ENCODE data around the gene NEO1.

Gene NEO1, protein sequence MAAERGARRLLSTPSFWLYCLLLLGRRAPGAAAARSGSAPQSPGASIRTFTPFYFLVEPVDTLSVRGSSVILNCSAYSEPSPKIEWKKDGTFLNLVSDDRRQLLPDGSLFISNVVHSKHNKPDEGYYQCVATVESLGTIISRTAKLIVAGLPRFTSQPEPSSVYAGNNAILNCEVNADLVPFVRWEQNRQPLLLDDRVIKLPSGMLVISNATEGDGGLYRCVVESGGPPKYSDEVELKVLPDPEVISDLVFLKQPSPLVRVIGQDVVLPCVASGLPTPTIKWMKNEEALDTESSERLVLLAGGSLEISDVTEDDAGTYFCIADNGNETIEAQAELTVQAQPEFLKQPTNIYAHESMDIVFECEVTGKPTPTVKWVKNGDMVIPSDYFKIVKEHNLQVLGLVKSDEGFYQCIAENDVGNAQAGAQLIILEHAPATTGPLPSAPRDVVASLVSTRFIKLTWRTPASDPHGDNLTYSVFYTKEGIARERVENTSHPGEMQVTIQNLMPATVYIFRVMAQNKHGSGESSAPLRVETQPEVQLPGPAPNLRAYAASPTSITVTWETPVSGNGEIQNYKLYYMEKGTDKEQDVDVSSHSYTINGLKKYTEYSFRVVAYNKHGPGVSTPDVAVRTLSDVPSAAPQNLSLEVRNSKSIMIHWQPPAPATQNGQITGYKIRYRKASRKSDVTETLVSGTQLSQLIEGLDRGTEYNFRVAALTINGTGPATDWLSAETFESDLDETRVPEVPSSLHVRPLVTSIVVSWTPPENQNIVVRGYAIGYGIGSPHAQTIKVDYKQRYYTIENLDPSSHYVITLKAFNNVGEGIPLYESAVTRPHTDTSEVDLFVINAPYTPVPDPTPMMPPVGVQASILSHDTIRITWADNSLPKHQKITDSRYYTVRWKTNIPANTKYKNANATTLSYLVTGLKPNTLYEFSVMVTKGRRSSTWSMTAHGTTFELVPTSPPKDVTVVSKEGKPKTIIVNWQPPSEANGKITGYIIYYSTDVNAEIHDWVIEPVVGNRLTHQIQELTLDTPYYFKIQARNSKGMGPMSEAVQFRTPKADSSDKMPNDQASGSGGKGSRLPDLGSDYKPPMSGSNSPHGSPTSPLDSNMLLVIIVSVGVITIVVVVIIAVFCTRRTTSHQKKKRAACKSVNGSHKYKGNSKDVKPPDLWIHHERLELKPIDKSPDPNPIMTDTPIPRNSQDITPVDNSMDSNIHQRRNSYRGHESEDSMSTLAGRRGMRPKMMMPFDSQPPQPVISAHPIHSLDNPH (N-terminal part only)

DNA sequence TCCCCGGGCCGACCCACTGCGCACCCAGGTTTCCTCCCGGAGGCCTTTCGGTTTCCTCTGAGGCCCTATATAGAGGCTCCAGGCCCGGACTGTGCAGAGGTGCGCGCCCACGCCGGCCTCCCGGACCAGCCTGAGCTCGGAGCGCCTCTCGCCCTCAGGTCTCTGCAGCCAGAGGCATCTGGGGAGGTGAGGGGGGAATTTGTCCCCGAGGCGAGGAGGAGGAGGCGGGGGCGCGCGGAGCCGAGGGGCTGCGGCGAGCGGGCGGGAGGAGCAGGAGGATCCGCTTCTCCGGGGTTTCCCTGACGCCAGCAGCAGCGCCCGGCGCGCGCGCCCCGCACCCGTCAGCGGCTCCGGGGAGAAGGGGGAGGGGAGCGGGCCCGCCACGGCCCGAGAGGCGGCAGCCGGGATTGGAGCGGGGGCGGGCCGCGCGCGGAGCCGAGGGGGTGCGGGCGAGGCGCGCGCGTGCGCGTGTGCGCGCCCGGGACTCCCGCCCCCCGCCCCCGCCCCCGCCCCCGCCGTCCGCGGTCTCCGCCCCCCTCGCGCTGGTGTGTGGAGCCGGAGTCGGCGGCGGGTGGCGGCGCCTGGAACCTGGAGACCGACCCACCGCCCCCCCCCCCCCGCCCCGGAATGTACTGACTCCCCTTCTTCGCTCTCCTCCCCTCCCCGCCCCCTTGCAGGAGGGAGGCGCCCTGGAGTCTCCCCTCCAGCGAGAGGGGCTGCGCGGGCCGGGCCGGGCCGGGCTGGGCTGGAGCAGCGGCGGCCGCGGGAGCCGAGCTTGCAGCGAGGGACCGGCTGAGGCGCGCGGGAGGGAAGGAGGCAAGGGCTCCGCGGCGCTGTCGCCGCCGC is at the start of gene NEO1:
TSS of gene NEO1 (plus strand) at position 657 of the 846 bp plus-strand sequence. CDS start 213 bp downstream, outside the sequence.
- peak; percentile 78 to 84 for DNase-seq

- DNase-seq, result no peak
Measured at GRCh38 chr15:73004462-73004861, 47.8 kb upstream of the NEO1 start.

- no peak for DNase-seq
Measured at GRCh38 chr15:73005032-73005431, 47.2 kb upstream of the NEO1 start.

DNA sequence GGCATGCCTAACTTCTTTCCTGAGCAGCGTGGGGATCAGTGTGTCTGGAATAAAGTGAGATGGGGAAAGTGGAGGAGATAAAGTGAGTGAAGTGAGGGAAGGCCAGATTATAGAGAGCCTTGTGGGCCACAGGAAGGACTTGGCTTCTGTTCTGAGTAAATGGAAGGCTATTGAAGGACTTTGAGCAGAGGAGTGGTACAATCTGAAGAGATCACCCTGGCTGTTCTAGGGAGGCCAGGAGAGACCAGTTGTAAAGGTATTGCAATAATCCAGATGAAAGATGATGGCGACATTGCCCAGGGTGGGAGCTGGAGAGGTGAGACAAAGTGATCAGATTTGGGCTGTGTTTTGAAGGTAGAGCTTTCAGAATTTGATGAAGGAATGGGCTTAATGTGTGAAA is 46.8 kb upstream of the NEO1 start:
- no peak for DNase-seq

DNA sequence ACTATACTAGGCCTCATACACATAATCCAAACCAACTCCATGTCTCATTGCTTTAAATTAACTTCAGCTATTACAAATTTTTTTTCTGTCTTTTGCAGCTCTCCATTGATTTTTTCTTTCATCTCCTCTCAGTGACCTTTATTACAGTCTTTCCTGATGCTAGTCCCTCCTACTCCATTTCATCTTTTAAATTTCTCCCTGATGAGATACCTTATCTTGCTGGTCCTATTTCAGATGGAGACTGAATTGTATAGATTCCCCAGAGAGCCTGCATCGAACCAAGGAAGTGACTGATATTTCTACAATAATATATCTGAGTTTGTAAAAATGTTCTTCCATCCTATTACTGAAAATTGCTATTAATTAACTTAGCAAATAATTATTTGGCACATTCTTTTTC is 45.7 kb upstream of the NEO1 start:
- DNase-seq, result no peak

DNA sequence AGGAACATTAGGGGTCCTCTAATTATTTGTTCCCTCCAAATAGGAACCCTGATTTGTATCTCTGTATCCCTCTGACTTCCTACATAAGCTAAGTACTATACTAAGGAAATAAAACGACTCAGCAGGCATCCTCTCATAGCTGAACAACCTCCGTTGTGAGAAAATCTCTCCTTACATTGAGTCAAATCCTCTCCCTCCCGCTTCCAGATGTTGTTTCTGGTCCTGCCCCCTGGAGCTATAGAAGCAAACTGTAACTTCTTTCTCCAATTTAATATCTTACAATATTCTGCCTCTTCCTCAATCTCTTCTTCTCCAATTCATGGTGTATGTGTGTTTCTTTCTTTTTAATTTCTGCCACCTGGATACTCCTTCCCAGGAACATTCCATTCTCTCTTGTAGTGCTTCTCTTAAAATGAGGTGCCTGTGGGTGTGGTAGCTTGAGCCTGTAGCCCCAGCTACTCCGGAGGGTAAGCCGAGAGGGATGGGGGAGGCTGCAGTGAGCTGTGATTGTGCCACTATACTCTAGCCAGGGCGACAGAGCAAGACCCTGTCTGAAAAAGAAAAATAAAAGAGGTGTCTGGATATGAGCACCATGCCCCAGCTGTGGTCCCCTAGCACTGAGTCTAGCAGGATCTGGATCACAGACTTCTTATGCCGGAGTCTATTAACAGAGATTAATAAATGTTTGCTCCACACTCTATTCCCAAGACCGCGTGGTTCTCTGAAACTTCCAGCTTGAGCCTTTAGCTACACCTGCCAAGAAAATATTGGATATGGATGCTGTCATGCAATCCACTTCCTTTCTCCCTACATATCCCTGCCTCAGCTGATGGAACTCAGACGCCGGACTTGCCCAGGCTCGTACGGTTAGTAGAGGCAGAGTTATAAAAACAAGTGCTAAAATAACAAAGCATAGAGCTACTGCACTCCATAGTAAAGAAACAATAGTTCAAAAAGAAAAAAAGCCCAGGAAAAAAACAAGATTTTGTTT is 42.9 kb upstream of the NEO1 start:
- DNase-seq, result no peak

- no peak for DNase-seq
Measured at GRCh38 chr15:73010154-73011152, 41.8 kb upstream of the NEO1 start.

DNA sequence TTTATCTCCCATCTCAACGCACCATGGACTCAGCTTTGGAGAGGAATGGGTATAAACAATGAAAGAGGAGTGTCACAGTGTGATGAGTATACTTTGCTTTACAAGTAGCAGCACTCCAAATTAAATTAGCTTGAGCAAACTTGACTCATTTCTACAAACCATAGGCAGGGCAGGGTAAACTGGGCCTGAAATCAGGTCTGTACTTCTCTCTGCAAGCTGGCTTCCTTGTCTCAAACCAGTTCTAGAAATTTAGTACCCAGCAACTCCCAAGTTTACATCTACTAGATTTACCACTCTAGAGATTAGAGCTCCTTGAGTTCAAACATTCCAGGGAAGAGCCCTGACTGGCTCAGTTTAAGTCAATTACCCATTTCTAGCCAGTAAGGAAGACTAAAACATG is 37.4 kb upstream of the NEO1 start:
- no peak for DNase-seq

DNA sequence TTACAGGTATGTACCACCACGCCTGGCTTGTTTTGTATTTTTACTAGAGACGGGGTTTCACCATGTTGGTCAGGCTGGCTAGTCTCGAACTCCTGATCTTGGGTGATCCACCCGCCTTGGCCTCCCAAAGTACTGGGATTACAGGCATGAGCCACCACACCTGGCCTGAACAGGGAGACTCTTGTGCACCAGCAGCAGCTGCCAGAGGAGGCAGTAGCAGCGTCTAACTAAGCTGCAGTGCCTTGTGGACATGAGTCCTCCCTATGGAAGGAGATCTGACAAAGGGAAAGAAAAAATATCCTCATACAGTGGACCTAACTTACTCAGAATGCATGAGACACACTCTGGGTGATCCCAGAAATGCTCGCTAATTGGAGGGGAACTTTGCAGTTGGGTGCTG is 36.8 kb upstream of the NEO1 start:
- no peak for DNase-seq

DNA sequence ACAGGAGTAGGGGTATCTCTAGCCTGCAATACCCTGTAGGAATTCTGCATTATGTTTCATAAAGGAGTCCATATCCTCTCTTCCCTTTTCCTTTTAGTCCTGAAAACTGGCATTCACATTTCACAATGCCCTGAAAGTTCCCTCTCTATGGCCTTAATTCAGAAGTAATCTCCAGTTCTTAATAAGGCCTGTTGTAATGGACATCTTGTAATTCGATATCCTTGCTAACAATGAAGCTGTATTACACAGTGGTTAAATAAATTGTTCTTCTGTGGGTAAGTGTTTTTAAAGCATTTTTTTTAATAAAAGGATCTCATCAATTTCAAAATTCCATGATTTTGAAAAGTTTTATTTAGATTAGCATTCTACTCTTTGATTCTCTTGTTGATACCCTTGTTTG is 34.3 kb upstream of the NEO1 start:
- DNase-seq, result no peak

GRCh38 chr15:73019154-73019553 is 33.1 kb upstream of the NEO1 start:
- DNase-seq, result no peak

DNA sequence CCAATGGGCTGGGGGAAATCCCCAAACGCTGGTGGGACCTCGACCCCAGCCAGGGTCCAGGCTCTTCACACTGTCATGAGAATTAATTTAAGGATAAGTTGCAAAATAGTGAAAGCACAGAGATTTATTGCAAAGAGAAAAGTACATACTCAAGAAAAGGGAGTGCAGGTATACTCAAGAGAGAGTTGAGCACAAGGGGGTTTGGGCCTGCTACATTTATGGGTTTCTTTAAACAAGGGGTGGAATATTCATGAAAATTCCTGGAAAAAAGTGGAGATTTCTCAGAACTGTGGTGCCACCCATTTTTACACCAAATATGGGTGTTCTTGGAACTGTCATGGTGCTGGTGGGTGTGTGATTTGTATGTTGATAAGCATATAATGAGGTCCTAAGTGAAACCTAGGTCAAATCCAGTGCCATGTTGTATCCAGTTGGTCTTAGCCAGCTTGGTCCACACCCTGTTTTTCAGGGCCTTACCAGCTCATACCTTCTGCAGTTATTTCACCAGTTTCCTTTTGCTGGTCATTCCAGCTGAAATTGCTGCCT is 32.6 kb upstream of the NEO1 start:
- no peak for DNase-seq

GRCh38 chr15:73021139-73021621 is 31.1 kb upstream of the NEO1 start:
- no peak for DNase-seq

DNA sequence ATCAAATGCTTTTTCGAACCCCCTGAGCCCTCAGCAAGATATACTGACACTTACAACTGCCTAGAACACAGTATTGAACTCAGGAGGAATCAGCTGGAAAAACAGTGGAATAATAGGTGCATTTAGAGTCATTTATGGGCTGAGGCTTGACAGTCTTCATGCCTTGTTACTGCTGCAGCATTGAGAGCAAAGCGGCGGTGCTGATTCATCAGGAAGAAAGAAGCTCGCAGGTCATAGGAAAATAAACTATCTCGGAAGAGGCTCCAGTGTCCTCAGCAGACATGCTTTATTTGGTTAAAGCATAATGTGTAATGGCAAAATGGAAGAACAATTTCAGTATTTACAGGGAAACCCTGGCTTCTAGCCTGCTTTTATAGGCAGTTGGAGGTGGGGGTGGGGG is 30.1 kb upstream of the NEO1 start:
- DNase-seq, result no peak

DNA sequence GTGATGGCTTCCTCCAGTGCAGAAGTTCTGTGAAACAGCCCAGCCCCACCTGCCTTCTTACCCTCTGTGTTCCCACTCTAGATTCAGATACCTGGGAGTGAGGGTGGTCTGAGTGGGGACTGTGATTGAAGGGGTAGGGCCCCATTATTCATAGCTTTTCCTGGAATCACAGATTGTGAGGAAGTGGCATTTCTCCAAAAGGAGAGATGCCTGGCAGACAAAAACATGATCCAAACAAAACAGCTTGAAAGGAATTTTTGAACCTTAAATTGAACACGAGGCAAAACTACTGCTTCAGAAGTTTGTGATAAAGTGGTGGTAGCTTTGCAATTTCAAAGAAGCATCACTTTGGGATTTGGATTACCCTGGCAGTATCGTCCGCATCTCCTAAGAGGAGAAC is 29.2 kb upstream of the NEO1 start:
- no peak for DNase-seq

GRCh38 chr15:73024168-73024567 is 28.1 kb upstream of the NEO1 start:
- DNase-seq, result no peak

DNA sequence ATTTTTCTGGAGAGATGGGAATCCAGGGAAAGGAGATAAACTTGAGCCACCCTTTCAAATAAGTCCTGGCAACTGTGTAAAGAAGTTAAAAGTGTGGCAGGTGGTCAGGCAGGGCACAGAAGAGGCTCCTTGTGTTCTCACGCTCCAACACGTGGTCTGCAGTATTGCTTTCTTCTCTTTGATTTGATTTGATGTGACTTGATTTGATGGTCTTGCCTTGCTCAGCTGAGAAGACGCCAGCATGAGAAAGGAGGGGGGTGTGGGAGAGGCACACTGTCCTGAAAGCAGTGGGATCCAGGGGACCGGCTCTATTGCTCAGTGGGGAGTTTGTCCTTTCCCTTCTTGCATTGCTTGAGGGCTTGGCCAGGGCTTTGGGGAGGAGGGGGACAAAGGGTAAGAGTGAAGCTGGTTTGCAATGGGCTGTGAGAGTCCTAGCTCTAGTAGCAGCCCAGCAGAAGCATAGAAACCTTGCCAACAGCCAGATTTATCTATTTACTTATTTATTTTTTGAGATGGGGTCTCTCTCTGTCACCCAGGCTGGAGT is 25.7 kb upstream of the NEO1 start:
- DNase-seq, result no peak

DNA sequence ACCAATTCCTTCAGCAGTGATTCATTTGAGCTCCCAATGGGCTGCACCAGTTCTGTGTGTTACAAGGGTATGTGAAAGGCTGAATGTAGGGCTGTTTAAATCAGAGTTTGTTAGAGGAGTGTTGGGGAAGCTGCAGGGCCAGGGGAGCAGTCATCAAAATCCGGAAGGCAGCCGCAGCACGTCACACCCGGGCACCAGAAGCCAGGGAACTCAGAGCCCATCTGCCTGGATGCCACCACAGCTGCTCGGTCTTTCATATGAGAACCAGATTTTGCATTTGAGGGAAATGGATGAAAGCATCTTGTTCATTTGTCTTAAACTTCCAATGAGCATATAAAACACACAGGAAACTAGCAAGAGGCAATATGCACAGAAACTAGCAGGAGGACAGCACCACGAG is 24.2 kb upstream of the NEO1 start:
- DNase-seq, result no peak

All from activated T-cell treated with anti-CD3 and anti-CD28 coated beads, Interleukin-2, amount 50 U/mL, for 48 hours (primary cell).